ENCODE data around the gene ADCY2.

Gene ADCY2

GRCh38 chr5:7473668-7474215 is 77.8 kb downstream of the ADCY2 start:
- TF ChIP-seq CTCF (conservative IDR thresholded peaks at IDR 0.05; ENCODE audit: low read length): no peak
- no peak overlapping the region for H3K4me3 ChIP-seq (ENCODE audit: low read length)
- no peak for DNase-seq (ENCODE audit: low read depth)

- no peak for DNase-seq (ENCODE audit: low read depth)
- no peak overlapping the region for H3K4me3 ChIP-seq (ENCODE audit: low read length)
- no peak for TF ChIP-seq CTCF (conservative IDR thresholded peaks at IDR 0.05; ENCODE audit: low read length)
Observed at GRCh38 chr5:7474821-7475403, 79.0 kb downstream of the ADCY2 start.

- no peak for TF ChIP-seq CTCF (conservative IDR thresholded peaks at IDR 0.05; ENCODE audit: low read length)
- H3K4me3 ChIP-seq (ENCODE audit: low read length): no peak overlapping the region
- no peak for DNase-seq (ENCODE audit: low read depth)
Observed at GRCh38 chr5:7478459-7478858, 82.5 kb downstream of the ADCY2 start.

- no peak overlapping the region for H3K4me3 ChIP-seq (ENCODE audit: low read length)
- no peak for DNase-seq (ENCODE audit: low read depth)
- no peak for TF ChIP-seq CTCF (conservative IDR thresholded peaks at IDR 0.05; ENCODE audit: low read length)
Observed at GRCh38 chr5:7488734-7489133, 92.8 kb downstream of the ADCY2 start.

- no peak overlapping the region for H3K4me3 ChIP-seq (ENCODE audit: low read length)
- no peak for DNase-seq (ENCODE audit: low read depth)
- no peak for TF ChIP-seq CTCF (conservative IDR thresholded peaks at IDR 0.05; ENCODE audit: low read length)
Observed at GRCh38 chr5:7492371-7492770, 96.4 kb downstream of the ADCY2 start.

GRCh38 chr5:7493081-7493480 is 97.1 kb downstream of the ADCY2 start:
- H3K4me3 ChIP-seq (ENCODE audit: low read length): no peak overlapping the region
- TF ChIP-seq CTCF (conservative IDR thresholded peaks at IDR 0.05; ENCODE audit: low read length): no peak

GRCh38 chr5:7493622-7494021 is 97.7 kb downstream of the ADCY2 start:
- no peak overlapping the region for H3K4me3 ChIP-seq (ENCODE audit: low read length)
- no peak for DNase-seq (ENCODE audit: low read depth)
- no peak for TF ChIP-seq CTCF (conservative IDR thresholded peaks at IDR 0.05; ENCODE audit: low read length)

More at GRCh38 chr5:7493081-7493480, 97.1 kb downstream of the ADCY2 start:
- no peak for DNase-seq (ENCODE audit: low read depth)
